Germinal center (tissue), 1 donor: Measurements from ENCODE around the gene RNLS.

Experiments
- DNase-seq: peaks from one replicate; pipeline ENCODE4 v3.0.0; 2012; ENCODE audit warnings: mixed read lengths, low spot score

The RNLS gene

GRCh38 chr10:88230251-88230650 lies 352.9 kb downstream of the RNLS start:
- DNase-seq, result no peak

GRCh38 chr10:88228130-88228529 lies 355.0 kb downstream of the RNLS start:
- DNase-seq, result no peak

- no peak for DNase-seq
These were observed 355.6 kb downstream of the RNLS start for GRCh38 chr10:88227342-88228018.

- DNase-seq, result no peak
These were observed 356.2 kb downstream of the RNLS start for GRCh38 chr10:88226891-88227290.

GRCh38 chr10:88226071-88226659 lies 357.0 kb downstream of the RNLS start:
- DNase-seq, result no peak
